Transverse colon (tissue), 4 donors: ENCODE results near the gene MRGPRG. TPM values are rescaled to one million over a fixed set of nuclear protein-coding genes. Genes with fewer than 3 reads are reported as not detected.

Experiments used
- DNase-seq: peaks from one replicate; pipeline ENCODE4 v3.0.0-alpha.2; 2019
- H3K27ac ChIP-seq, 4 donors: fragments of 200-600 bp; sonication (generic); 2 replicates each; pipeline ENCODE4 v1.5.1; 2016 to 2018; ENCODE audit warnings: inconsistent platforms in 4 of 4
- H3K27me3 ChIP-seq: fragments of 200-600 bp; sonication (generic); 2 replicates; pipeline ENCODE4 v1.5.1; 2017; ENCODE audit warnings: inconsistent platforms
- H3K36me3 ChIP-seq, 4 donors: fragments of 200-600 bp; sonication (generic); 2 replicates each; pipeline ENCODE4 v1.5.1; 2017 to 2019; ENCODE audit warnings: inconsistent platforms in 4 of 4
- H3K4me1 ChIP-seq, 4 donors: fragments of 200-600 bp; sonication (generic); 2 replicates each; pipeline ENCODE4 v1.5.1; 2017 to 2020; ENCODE audit warnings: inconsistent platforms in 4 of 4
- H3K4me3 ChIP-seq, 4 donors: fragments of 200-600 bp; sonication (generic); 1 replicate in 1 of 4; 2 replicates in 3 of 4; pipeline versions ENCODE4 v1.5.1 to v1.6.1; 2017 to 2019; ENCODE audit warnings: inconsistent platforms in 4 of 4
- H3K9me3 ChIP-seq, 2 donors: fragments of 200-600 bp; sonication (generic); 2 replicates each; pipeline ENCODE4 v1.5.1; 2017 to 2019; ENCODE audit warnings: inconsistent platforms in 2 of 2
- CTCF ChIP-seq, 5 experiments: fragments of 200-600 bp in 3 of 5; fragments of 450-650 bp in 2 of 5; sonication (generic) in 3 of 5; IDR thresholded peaks; 1 replicate in 2 of 5; 2 replicates in 3 of 5; pipeline ENCODE4 v1.5.1; 2016 to 2017; ENCODE audit warnings: antibody characterized with exemption in 5 of 5, inconsistent platforms in 3 of 5, mild to moderate bottlenecking in 2 of 5, moderate library complexity in 1 of 5
- EP300 ChIP-seq: sonication (generic); formaldehyde crosslinking; IDR thresholded peaks from one replicate; pipeline ENCODE4 v1.6.1; 2017; ENCODE audit warnings: antibody characterized with exemption, low read depth
- POLR2A ChIP-seq: fragments of 450-650 bp; IDR thresholded peaks from one replicate; pipeline ENCODE4 v1.6.1; 2016; ENCODE audit warnings: antibody characterized with exemption, mild to moderate bottlenecking, moderate library complexity
- POLR2AphosphoS5 ChIP-seq, 3 donors: sonication (generic); formaldehyde crosslinking; IDR thresholded peaks; one replicate each; pipeline ENCODE4 v1.6.1; 2016; ENCODE audit warnings: antibody characterized with exemption in 3 of 3
- WGBS, 2 donors: methylation state at CpG; one replicate each; pipeline ENCODE4 v1.1.5; 2018; ENCODE audit warnings: low coverage in 1 of 2; 5-methylcytosine and 5-hydroxymethylcytosine counted together
- in situ Hi-C, 4 donors: fragments of 200-750 bp; cut with MboI; loops; one replicate each; pipeline versions ENCODE4 v1.15.0 to v1.15.1; 2017; ENCODE audit warnings: low sequenced_read_pairs in 3 of 4, low pct_ligation_motif_present in 1 of 4, low pct_unique_long_range_greater_than_20kb in 1 of 4
- intact Hi-C: fragments of 100-400 bp; cut with DNase I; formaldehyde crosslinking; loops from one replicate; pipeline ENCODE4 v1.15.1; 2023; ENCODE audit warnings: low total_unique reads
- total RNA-seq, 4 donors: library from RNA; depleted of rRNA; stranded (reverse); fragments of >200 nt; gene quantifications; one replicate each; pipeline ENCODE4 v1.1.0, GENCODE V29; 2016

Gene MRGPRG
- total RNA-seq, 4 donors from 2014 or later, result not detected

DNA sequence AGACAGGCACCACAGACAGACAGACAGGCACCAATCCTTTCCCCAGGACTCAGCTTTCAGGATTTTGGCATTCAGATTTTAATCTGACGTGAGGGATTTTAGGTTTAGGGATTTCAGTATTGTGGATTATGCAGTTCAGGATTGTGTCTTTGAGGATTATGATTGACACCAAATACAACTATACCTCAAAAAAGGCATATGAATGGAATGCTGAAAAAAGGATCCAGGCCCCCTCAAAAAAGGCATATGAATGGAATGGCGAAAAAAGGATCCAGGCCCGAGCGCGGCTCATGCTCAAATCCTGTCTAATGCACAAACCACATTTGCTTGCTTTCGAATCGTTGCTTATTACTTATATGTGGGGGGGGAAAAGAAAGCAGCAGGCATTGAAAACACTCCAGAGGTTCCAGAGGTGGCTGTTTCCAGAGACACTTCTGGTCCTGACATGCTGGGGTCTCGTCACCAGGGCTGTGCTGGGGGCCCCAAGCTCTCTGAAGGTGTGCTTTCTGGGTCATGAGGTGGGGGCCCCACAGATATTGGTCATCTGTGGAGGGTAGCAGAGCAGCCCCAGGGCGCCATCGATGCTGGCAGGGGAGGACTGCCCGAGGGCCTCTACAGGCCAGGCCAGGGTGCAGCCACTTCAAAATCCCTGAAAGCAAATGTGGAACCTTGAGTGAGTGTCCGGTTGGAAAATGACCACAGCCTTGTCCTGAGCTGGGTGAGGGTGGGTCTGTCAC is 36.7 kb downstream of the MRGPRG start:
- H3K27me3 ChIP-seq, result no peaks in the 10 kb centered on the region
- no peak for TF ChIP-seq CTCF (IDR thresholded peaks at IDR 0.05)
- no peak for TF ChIP-seq POLR2A
- no peak for TF ChIP-seq POLR2AphosphoS5 (IDR thresholded peaks at IDR 0.05)
- no peak for TF ChIP-seq EP300
- in situ Hi-C loops (no loop called here), intact Hi-C loops (loop anchor here (1.0 kb wide), 1 partner anchor 38 kb away; no protein-coding TSS in a partner anchor)
- no peak overlapping the region for H3K4me3 ChIP-seq
- WGBS, 2 donors, result 85 to 100% methylated on average over 1 to 12 of the region's 12 CpGs
- H3K36me3 ChIP-seq, result no peaks in the 10 kb centered on the region
- no peaks in the 10 kb centered on the region for H3K9me3 ChIP-seq
- H3K27ac ChIP-seq, result no peak overlapping the region
- H3K4me1 ChIP-seq, result no peaks in the 10 kb centered on the region
- no peak for DNase-seq

- in situ Hi-C loops, result no loop called here
- Histone ChIP-seq H3K4me3 (no peak overlapping the region), H3K27me3 (no peaks in the 10 kb centered on the region), H3K36me3 (no peaks in the 10 kb centered on the region), H3K27ac (no peak overlapping the region), H3K4me1 (no peaks in the 10 kb centered on the region), H3K9me3 (peaks cover 0 to 3% of the 10 kb centered on the region in 2 donors)
- intact Hi-C loops, result loop anchor here (1.0 kb wide), 1 partner anchor 39 kb away; no protein-coding TSS in a partner anchor
- no peak for DNase-seq
- 78 to 83% methylated on average over 4 to 5 of the region's 5 CpGs for WGBS, 2 donors
- no peak for TF ChIP-seq POLR2AphosphoS5 (IDR thresholded peaks at IDR 0.05)
- TF ChIP-seq EP300, result no peak
- no peak for TF ChIP-seq CTCF (IDR thresholded peaks at IDR 0.05)
- no peak for TF ChIP-seq POLR2A
Measured at GRCh38 chr11:3180869-3181268, 37.7 kb downstream of the MRGPRG start.

DNA sequence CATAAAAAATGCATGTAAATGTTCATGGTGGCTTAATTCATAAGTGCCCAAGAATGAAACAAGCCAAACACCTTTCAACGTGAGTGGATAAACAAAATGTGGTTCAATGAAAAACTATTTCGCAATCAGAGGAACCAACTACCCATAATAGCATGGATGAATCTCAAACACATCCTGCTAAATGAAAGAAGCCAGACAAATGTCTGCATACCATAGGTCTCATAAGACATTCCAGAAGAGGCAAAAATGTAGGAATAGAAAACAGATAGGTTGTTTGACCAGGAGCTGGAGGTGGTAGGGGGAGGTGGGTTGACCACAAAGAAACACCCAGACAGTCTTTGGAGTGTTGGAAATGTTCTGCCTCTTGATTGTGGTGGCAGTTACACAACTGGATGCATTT is 40.3 kb downstream of the MRGPRG start:
- Histone ChIP-seq H3K9me3 (peaks cover 0 to 3% of the 10 kb centered on the region in 2 donors), H3K4me3 (no peak overlapping the region), H3K27ac (no peak overlapping the region), H3K27me3 (no peaks in the 10 kb centered on the region), H3K4me1 (no peaks in the 10 kb centered on the region), H3K36me3 (no peaks in the 10 kb centered on the region)
- in situ Hi-C loops (no loop called here), intact Hi-C loops (no loop called here)
- 48 to 51% methylated on average over 2 of the region's 2 CpGs for WGBS, 2 donors
- TF ChIP-seq POLR2A, result no peak
- no peak for TF ChIP-seq POLR2AphosphoS5 (IDR thresholded peaks at IDR 0.05)
- TF ChIP-seq EP300, result no peak
- no peak for TF ChIP-seq CTCF (IDR thresholded peaks at IDR 0.05)
- no peak for DNase-seq

DNA sequence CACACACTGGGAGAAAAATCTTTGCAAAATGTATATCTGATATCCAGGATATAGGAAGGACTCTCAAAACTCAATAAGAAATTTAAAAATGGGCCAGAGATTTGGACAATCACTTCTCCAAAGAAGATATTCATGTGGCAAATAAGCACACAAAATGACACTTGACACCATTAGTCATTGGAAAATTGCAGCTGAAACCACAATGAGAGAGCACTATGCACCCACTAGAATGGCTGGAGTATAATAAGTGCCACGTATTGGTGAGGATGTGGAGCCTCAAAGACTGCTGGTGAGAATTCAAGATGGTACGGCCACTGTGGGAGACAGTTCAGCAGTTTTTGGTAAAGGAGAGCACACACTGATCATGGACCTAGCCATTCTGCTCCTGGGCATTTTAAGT is 40.7 kb downstream of the MRGPRG start:
- TF ChIP-seq EP300 (no peak), CTCF (IDR thresholded peaks at IDR 0.05) (no peak), POLR2A (no peak), POLR2AphosphoS5 (IDR thresholded peaks at IDR 0.05) (no peak)
- no peak for DNase-seq
- Histone ChIP-seq H3K36me3 (no peaks in the 10 kb centered on the region), H3K27me3 (no peaks in the 10 kb centered on the region), H3K4me3 (no peak overlapping the region), H3K27ac (no peak overlapping the region), H3K4me1 (no peaks in the 10 kb centered on the region), H3K9me3 (peaks cover 0 to 3% of the 10 kb centered on the region in 2 donors)
- 81 to 100% methylated on average over 1 to 2 of the region's 2 CpGs for WGBS, 2 donors
- in situ Hi-C loops (no loop called here), intact Hi-C loops (no loop called here)
